Bone marrow (tissue), 2 donors: Measurements from ENCODE around the gene PDSS2.
"Not testable (repeated sequence)": the region's sequence is repeated elsewhere in the genome, so short reads cannot be mapped to it uniquely, and the experiment has no call there.

Experiments
- DNase-seq, 2 donors: peaks; one replicate each; lab custom pipeline; 2025; lab: John Stamatoyannopoulos, UW

Gene PDSS2

DNA sequence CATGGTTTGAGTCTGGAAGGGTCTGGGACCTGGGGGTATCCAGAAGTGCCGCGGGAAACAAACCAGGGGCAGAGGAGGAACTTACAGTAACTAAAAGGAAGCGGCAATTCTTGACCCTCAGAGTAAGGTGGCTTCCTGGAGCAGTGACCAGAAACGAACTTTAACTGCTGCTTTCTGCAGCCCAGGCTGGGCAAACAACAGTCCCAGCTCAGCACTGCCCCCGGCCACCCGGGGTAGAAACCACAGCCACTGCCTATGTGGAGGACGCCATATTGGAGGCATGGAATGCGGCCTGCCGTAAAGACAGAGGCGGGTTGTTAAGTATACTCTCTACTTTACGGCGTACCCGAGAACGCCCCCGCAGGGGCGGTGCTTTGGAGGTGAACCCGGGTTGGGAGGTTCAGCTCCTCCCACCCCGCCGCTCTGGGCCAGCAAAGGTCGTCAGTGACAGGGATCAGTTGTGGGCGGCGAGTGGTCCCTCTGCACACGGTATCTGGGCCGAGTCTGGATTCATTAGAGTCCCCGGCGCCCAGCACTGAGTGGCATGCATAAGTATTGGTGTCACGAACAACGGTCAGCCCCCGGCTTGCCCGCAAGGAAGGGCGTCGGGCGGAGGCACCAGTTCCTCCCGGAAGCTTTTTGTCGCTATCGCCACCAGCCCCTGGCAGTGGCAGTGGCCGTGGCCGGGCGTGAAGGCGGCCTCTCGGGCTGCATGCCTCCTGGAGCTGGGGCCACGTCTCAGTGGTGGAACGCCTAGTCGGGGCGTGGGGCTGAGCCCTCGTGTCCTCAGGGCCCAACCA, at the start of gene PDSS2:
Gene PDSS2, minus strand, starts transcription at position 282 of the 800 bp plus-strand sequence. Its CDS starts 279 bp downstream, at position 3.
- peak; percentile 86 to 93 for DNase-seq

DNA sequence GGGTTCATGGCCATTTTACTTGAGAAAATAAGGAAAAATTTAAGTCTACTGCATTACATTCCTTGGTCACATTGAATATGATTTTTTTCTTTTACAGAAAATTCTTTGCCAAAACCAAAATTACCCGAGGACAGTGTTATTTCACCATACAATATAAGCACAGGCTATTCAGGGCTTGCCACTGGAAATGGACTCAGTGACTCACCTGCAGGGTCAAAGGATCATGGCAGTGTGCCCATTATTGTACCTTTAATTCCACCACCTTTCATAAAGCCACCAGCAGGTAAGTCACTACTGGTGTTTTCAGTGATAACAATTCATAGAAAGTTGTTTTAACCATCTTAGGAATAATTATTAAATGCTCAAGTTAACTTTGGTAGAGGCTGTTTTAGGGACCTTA, 46.8 kb upstream of the PDSS2 start:
- no peak for DNase-seq

DNA sequence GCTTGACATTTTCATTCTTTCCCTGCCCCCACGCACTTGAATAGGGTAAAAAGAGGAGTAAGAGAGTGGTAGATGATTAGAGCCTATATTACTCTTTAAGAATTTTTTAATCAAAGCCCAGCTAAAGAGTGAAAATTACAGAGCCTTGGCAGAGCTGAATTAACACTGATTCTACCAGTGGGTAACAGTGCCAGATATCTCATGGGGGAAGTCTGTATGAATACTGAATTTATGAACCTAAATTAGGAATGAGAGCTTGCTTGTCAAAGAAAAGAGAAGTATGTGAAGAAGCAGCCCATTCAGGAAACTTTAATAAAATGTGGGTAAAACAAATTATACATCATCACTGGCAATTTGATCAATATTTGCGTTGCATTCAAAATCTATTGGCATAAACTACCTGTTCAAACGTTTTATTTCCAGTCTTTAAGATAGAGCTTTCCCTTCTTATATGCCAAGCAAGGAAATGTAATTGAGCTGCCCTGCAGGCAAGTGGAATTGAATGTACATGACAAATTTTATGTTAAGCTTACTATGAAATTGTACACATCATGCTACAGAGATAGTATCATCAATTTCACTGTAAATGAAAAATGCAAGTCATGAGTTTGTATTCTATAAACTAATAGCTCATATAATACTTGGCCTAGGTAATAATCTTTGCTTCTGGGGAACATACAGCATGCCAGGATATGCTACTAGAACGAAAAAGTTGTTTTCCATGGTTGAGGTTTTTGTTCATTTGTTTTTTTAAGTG, 45.1 kb upstream of the PDSS2 start:
- DNase-seq, result no peak

- DNase-seq, result no peak
These were observed 37.7 kb upstream of the PDSS2 start for GRCh38 chr6:107496892-107497684.

DNA sequence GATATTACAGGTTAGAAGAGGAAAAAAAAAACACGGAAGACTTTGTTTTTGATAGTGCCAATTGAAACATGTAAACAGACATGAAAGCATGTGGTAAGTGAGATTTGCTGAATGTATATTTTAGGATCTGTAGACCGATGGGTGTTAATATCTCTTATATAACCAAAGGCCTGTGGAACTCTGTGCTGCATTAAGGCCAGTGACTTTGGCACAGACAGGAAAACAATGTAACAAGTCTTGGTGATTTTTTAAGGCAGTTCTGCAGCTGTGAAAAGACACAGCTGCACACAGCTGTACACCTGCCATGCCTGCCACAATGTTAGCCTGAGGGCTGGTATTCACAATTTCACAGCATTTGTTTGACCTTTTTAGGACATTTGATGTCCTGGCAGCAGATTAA, 36.6 kb upstream of the PDSS2 start:
- no peak for DNase-seq

- DNase-seq, result no peak
These were observed 35.9 kb upstream of the PDSS2 start for GRCh38 chr6:107495196-107495643.

DNA sequence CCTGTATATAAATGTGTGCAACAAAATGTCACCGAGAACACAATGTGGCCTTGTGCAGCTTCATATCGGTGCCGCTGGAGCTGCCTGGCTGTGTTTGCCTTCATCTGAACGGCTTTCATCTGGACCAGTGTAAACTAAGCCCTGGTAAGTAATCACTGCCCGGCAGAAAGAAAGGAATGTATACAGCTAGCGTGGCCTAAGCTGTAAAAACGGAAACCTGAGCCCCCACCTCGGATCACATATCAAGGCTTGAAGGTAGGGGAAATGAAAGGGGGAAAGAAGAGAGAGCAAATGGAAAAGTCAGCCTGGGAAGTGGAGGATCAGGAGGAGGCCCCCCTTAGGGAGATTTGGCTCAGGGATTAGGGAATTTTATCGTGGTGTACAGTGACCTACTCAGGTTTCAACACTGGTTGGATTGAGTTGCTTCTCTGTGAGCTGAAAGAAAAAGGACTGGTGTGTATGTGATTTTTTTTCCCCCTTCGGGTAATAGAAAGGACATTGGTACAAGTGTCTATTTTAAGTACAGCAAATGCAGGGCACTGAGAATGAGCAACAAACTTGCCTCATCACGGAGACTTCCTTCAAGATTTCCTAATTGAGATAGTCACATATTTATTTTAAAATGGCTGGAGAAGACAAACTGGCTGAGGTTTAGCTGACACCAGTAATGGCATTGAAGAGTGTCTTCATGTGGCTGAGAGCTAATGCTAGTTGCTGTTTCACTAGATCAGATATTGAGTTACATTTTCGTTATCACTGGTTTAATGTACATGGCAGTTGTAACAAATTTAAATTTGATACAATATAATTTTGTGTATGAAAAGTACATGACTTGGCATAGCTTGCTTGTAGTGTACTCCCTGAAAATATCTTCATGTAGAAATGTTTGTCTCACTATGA, 34.0 kb upstream of the PDSS2 start:
- no peak for DNase-seq

DNA sequence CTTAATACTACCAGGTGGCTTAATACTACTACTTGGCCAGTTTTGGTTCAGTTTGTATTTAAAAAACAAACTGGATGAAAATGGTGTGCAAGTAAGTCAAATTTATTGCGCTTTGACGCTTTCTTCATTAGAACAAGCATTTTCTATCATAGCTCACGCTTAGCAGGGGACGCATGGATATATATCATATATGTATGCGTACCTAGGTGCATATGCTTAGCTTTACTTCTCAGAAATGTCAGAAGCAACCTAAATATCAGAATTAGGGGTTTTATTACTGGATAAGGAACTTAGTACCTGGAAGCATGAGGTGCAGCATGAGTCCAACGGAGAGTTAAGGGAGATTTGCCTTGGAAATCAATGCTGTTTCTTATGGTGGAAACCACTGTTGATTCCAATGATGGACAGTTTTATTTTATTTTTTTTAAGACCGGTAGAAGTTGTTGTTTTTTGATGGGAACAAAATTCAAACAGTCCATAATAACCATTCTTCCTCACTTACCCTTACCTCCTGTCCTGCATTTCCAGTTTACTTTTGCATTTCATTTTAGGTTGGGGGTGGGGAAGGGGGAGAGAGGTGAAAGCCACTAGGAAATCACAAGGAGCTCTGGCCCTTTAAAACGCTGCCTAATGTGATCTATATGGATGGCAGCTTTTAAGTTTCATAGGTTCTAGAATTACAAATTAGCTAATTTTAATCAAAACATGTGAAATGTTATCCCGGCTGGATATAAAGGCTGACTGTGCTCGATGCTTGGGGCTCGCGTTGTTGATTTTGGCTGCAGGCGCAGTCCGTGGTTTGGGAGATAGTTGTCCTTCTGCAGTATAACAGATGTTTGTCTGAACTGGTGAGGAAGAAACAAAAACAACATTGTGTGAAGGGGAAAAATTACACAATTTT, 32.6 kb upstream of the PDSS2 start:
- no peak for DNase-seq

DNA sequence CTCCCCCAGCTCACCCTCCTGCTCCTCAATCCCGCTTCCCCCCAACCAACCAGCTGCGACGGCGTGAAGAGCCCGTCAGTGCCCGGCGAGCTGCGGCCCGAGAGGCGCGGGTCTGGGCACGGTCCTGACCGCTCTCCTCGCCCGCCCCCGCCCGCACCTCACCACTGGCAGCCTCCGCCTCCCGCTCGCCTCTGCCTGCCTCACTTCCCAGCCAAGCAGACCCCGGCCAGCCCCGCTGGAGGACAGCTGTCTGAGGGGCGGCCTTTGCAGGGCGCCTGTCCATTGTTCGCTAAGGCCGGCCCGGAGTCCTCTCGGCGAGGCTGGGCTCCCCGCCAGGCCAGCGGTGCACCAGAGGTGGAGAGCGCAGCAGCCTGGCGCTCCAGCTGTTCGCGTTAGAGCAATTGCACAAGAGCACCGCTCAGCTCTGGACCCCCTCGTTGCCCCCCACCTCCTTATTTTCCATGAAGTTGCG, 31.8 kb upstream of the PDSS2 start:
- DNase-seq, result no peak

DNA sequence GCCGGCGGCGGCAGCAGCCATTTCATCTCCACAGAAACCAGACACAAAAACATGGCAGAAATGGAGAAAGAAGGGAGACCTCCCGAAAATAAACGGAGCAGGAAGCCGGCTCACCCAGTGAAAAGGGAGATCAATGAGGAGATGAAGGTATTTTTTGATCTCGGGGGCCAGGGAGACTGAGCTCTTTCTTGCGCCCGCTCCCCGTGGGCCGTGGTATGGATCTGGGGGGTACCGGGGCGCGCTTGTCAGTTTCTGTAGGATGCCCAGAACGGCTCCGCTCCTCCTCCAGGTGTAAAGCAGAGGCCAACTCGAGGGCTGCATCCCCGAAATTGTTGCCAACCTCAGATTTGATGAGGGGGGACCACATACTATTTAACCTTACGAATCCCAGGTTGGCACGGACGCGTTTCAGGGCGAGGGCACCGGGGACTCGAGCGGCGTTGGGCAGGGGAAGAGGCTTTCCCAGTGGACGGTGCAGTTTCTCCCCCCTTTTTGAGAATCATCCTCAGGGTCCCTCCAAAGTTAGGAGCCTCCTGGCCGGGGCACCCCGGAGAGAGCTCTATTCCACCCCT, 31.3 kb upstream of the PDSS2 start:
- DNase-seq, result no peak

GRCh38 chr6:107489636-107490565, 30.5 kb upstream of the PDSS2 start, which contains the start of gene SOBP:
TSS of gene SOBP (plus strand) at chr6:107490117. CDS start at chr6:107490617, 500 bp downstream.
- no peak for DNase-seq

DNA sequence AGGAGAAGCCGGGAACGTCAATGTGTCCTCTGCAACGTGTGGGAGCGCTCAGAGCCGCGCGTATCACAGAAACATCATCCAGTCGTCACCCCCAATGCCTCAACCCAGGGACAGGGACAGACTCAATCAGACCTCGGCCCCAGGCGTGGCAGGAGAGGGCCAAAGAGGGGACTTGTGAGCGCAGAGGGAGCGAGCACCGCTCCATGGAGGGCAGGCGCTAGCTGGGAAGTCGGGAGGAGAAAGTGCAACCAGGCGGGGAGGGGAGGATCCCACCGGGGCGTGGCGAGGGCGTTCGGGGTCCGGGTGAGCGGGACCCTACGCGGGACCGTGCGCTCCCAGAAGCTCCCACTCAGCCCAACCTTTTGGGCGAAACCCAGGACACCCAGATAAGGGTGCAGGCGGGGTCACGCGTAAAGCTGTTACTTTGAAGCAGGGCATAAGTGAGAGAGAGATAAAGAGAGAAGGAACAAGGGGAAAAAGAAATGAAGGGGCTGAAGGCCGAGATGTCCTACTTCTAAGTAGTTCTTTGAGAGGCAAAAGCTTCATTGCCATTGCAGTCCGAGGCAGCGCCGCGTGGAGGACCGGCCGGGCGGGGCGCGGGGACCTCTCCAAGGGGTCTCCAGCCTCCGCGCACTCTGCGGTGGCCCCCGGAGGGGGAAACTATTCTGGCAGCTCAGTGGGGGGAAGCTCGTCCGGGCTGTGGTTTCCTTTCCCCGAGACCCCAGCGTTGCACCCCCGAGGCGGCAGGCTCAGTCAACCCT, 29.7 kb upstream of the PDSS2 start:
- DNase-seq, result no peak

- DNase-seq, result no peak
These were observed 29.0 kb upstream of the PDSS2 start for GRCh38 chr6:107488174-107488874.

DNA sequence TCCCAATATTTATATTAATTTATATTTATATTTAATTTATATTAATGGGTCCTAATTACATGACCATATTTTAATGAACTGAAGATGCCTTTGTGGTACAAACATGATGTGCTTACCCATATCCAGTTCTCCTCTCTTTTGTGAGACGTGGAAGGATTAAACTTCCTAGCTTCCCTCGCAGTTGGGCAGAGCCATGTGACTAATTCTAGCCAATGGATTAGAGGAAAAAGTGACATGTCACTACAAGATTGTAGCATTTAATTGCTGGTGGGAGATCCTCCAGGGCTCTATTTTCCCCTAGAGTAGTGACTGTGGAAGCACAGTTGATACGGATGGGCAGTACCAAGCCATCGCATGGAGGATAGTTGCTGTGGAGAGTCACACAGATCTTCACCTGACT, 25.8 kb upstream of the PDSS2 start:
- no peak for DNase-seq

- DNase-seq, result no peak
These were observed 19.8 kb upstream of the PDSS2 start for GRCh38 chr6:107479089-107479690.

GRCh38 chr6:107475826-107476225, 16.5 kb upstream of the PDSS2 start:
- DNase-seq, result not testable (repeated sequence)

DNA sequence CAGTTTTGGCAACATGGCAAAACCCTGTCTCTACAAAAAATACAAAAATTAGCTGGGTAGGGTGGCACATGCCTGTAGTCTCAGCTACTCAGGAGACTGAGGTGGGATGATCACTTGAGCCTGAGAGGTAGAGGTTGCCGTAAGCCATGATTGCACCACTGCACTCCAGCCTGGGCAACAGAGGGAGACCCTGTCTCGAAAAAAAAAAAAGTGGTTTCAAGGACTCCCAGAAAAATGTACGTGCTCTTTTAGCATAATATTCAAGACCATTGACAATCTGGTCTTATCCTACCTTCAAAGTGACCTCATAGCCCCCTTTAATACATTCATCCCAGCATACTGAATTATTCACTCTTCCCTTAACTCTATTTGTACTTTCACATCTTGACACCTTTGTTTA, 16.0 kb upstream of the PDSS2 start:
- DNase-seq, result not testable (repeated sequence)
